Measurements from ENCODE around the gene OLR1. TPM values are rescaled to one million over a fixed set of nuclear protein-coding genes. Genes with fewer than 3 reads are reported as not detected.

OLR1 gene
- total RNA-seq, 4 donors from 2014 or later: 0.40 to 1.2 (median 0.58) TPM; not detected in 1

DNA sequence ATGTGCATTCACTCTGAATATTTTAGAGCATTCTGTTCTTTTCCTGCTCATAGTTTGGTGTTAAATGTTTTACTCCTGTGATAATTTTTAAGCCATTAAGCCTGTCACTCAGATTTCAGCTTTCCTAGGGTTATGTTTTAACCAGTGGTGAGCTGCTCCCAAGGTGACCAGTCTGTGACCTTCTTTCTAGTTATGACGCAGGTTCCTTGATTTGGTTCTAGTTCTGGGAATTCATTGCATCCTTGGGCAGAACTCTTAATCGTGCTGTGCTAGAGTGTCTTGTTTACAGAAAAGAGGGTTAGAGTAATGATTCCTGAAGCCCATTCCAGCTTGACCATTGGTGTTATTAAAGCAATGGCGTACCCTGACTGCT is 42.9 kb upstream of the OLR1 start:
- TF ChIP-seq POLR2A (IDR thresholded peaks at IDR 0.05; ENCODE audit: low read depth): no peak
- peak in 1 of 2 donors; percentile 41 for TF ChIP-seq POLR2AphosphoS5 (IDR thresholded peaks at IDR 0.05)
- TF ChIP-seq, protein P1, sequence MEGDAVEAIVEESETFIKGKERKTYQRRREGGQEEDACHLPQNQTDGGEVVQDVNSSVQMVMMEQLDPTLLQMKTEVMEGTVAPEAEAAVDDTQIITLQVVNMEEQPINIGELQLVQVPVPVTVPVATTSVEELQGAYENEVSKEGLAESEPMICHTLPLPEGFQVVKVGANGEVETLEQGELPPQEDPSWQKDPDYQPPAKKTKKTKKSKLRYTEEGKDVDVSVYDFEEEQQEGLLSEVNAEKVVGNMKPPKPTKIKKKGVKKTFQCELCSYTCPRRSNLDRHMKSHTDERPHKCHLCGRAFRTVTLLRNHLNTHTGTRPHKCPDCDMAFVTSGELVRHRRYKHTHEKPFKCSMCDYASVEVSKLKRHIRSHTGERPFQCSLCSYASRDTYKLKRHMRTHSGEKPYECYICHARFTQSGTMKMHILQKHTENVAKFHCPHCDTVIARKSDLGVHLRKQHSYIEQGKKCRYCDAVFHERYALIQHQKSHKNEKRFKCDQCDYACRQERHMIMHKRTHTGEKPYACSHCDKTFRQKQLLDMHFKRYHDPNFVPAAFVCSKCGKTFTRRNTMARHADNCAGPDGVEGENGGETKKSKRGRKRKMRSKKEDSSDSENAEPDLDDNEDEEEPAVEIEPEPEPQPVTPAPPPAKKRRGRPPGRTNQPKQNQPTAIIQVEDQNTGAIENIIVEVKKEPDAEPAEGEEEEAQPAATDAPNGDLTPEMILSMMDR (IDR thresholded peaks at IDR 0.05): no peak
- TF ChIP-seq EP300 (IDR thresholded peaks at IDR 0.05): no peak
- Histone ChIP-seq H3K4me3 (peak overlapping the region; percentile 79 to 87 (median 82)), H3K36me3 (peaks cover 5 to 38% (median 24%) of the 10 kb centered on the region in 4 donors), H3K4me1 (peaks cover 41 to 55% (median 46%) of the 10 kb centered on the region in 4 donors), H3K9me3 (no peaks in the 10 kb centered on the region), H3K27ac (replicated peaks in 1 of 4) (peak overlapping the region; percentile 96 to 100 (median 98)), H3K27me3 (no peaks in the 10 kb centered on the region)
- no peak for DNase-seq (ENCODE audit: extremely low spot score)
- WGBS: 50% methylated on average over 3 of the region's 3 CpGs
- intact Hi-C loops (cut with DNase I): loop anchor here (10.0 kb wide), 2 partner anchors 60 to 510 kb away; partner anchors contain the start of gene YBX3

DNA sequence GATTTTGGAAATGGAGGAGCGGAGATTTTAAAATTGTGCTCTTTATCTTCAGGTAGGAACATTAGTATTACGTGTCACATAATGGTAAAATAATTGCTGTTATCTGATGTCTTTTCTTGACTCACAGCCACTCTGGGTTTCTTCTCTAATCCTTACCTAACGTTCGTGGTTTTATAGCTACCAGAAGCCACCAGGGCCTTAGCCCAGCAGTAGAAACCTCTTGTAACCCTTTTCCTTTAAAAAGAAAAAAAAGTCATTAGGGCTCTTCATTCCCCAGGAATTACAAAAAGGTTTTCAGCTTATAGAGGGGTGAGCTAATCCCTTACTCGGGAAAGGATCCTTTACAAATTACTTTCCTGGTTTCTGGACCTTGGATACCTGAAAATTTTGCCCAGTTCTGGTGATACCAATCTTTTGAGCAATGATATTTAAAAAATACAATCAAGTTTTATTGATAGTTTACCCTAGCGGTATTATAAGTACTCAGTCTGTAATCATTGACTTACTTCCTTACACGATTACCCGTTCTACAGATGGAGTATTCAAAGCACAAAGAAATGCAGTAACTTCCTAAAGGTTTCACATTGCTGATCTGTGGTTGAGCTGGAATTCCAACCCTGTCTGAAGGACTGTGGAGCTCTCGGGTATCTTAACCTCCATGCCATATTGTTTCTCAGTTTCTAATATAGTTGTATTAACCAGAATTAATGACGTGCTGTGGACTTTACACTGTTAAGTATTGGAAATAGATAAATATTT is 42.4 kb upstream of the OLR1 start:
- Histone ChIP-seq H3K27me3 (no peaks in the 10 kb centered on the region), H3K36me3 (peaks cover 5 to 32% (median 19%) of the 10 kb centered on the region in 4 donors), H3K27ac (replicated peaks in 1 of 4) (peak overlapping the region; percentile 96 to 100 (median 98)), H3K4me3 (peak overlapping the region; percentile 79 to 87 (median 82)), H3K9me3 (no peaks in the 10 kb centered on the region), H3K4me1 (peaks cover 37 to 50% (median 42%) of the 10 kb centered on the region in 4 donors)
- TF ChIP-seq, protein P1 (IDR thresholded peaks at IDR 0.05): no peak
- no peak for TF ChIP-seq EP300 (IDR thresholded peaks at IDR 0.05)
- no peak for TF ChIP-seq POLR2A (IDR thresholded peaks at IDR 0.05; ENCODE audit: low read depth)
- TF ChIP-seq POLR2AphosphoS5 (IDR thresholded peaks at IDR 0.05): no peak
- 23% methylated on average over 10 of the region's 10 CpGs for WGBS
- DNase-seq (ENCODE audit: extremely low spot score): no peak
- intact Hi-C loops (cut with DNase I): loop anchor here (10.0 kb wide), 2 partner anchors 60 to 510 kb away; partner anchors contain the start of gene YBX3

DNA sequence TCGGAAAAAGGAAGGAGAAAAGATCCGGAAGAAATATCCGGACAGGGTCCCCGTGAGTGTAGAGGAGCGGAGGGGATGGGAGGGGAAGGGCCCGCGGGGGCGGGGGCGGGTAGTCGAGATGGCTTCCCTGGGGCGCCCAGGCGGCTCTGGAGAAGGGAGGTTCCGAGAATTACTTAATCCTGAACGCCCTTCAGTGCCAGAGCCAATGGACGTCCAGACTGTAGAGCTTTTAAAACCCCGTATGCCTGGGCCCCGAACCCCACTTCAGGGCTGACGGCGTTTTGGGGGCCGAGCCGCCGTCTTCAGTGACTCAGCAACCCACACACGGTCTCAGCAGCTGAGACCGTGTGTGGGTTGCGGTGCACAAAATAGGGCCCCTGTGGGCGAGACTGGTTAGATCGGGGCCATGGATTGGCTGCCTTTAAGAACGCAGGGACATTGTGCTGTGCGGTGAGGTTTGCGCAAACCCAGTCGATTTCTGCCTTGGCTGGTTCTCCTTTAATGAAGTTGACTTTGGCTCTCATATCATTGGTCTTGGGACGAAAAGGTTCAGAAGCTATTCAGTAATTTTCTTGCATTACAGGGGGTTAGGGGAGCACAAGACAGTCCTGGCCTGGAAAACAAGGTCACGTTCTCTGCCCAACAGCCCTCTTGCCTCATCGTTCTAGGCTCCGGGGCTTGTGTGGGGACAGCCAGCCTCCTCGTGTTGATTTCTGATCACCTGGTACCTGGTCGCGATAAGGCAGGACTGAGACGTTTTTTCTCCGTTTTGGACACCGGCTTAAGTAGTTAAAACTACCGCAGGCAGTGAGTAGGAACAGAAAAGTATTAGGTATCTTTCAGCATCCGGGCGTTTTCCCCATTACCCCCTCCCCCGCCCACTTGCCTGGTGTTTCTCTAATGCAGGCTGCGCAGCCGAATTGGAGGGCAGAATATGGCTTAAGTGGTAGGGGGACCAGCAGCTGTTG is 41.5 kb upstream of the OLR1 start:
- TF ChIP-seq, protein P1 (IDR thresholded peaks at IDR 0.05): no peak
- TF ChIP-seq POLR2AphosphoS5 (IDR thresholded peaks at IDR 0.05): peak; percentile 69 to 75
- Histone ChIP-seq H3K36me3 (peaks cover 5 to 23% (median 10%) of the 10 kb centered on the region in 4 donors), H3K27me3 (no peaks in the 10 kb centered on the region), H3K27ac (replicated peaks in 1 of 4) (peak overlapping the region; percentile 96 to 100 (median 98)), H3K4me3 (peak overlapping the region; percentile 79 to 87 (median 82)), H3K4me1 (peaks cover 29 to 43% (median 41%) of the 10 kb centered on the region in 4 donors), H3K9me3 (no peaks in the 10 kb centered on the region)
- intact Hi-C loops (cut with DNase I): loop anchor here (10.0 kb wide), 2 partner anchors 59 to 511 kb away; partner anchors contain the start of gene YBX3
- peak; percentile 95 for DNase-seq (ENCODE audit: extremely low spot score)
- WGBS: under 1% methylated on average over 35 of the region's 47 CpGs

DNA sequence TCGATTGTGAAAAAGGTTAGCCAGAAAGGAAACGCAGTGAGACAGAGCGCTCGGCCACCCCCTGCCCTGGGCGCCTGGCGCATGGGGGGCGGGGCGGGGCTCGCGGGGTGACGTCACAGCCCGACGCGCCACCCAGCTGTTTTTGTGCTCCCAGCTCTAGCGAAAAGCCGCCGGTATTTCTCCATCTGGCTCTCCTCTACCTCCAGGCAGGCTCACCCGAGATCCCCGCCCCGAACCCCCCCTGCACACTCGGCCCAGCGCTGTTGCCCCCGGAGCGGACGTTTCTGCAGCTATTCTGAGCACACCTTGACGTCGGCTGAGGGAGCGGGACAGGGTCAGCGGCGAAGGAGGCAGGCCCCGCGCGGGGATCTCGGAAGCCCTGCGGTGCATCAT is 40.8 kb upstream of the OLR1 start, which contains the start of gene GABARAPL1:
Gene GABARAPL1 (plus strand): TSS at position 139 of the 393 bp plus-strand sequence. CDS start 253 bp downstream, at position 392.
- peak; percentile 97 for DNase-seq (ENCODE audit: extremely low spot score)
- intact Hi-C loops (cut with DNase I): loop anchor here (10.0 kb wide), 2 partner anchors 58 to 512 kb away; partner anchors contain the start of gene YBX3
- Histone ChIP-seq H3K27ac (replicated peaks in 1 of 4) (peak within 1 kb of the TSS; percentile 96 to 100 (median 98)), H3K27me3 (no peaks in the 10 kb centered on the region), H3K36me3 (peaks cover 0 to 16% (median 4%) of the 10 kb centered on the region in 4 donors), H3K4me1 (peaks cover 22 to 37% (median 36%) of the 10 kb centered on the region in 4 donors), H3K9me3 (no peaks in the 10 kb centered on the region), H3K4me3 (peak within 1 kb of the TSS; percentile 79 to 87 (median 82))
- TF ChIP-seq, protein P1 (IDR thresholded peaks at IDR 0.05): no peak
- TF ChIP-seq POLR2AphosphoS5 (IDR thresholded peaks at IDR 0.05): peak in 1 of 2 donors; percentile 76
- no peak for TF ChIP-seq POLR2A (IDR thresholded peaks at IDR 0.05; ENCODE audit: low read depth)
- no peak for TF ChIP-seq EP300 (IDR thresholded peaks at IDR 0.05)
- WGBS: 0% methylated on average over 28 of the region's 35 CpGs

All from esophagus muscularis mucosa (tissue), 4 donors.